Measurements from ENCODE around the gene RPTOR. TPM values are rescaled to one million over a fixed set of nuclear protein-coding genes. Genes with fewer than 3 reads are reported as not detected.

Gene RPTOR
- polyA plus RNA-seq, 1 donor (not counting 4 experiments of a cell fraction or from before 2014, with no cell fraction given), result 4.0 TPM

DNA sequence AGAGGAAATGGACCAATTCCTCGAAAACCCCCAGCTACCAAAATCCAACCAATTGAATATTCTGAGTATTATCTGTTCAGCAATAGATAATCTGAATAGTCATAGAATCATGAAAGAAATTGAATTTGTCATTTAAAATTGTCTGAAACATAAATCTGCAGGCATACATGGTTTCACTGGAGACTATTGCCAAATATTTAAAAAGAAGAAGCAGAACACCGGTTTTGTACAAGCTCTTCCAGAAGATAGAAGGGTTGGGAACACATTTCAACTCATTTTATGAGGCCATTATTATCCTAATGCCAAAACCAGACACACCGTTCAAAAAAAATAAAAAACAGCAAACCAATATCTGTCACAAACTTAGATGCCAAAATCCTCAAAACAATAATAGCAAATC, 195.5 kb downstream of the RPTOR start:
- Histone ChIP-seq H3K4me3 (ENCODE audit: control insufficient read depth in 2 of 3, extremely low read depth in 1 of 3, insufficient read depth in 2 of 3, low read depth in 1 of 3, low read length in 3 of 3) (no peak overlapping the region), H3K36me3 (ENCODE audit: control insufficient read depth in 2 of 2, extremely low read depth in 1 of 2, insufficient read depth in 2 of 2, low read length in 2 of 2) (peaks cover 0 to 4% of the 10 kb centered on the region in 2 experiments), H4K20me1 (ENCODE audit: control insufficient read depth, extremely low read depth, insufficient read depth, low read length) (no peaks in the 10 kb centered on the region), H3K27ac (ENCODE audit: control insufficient read depth, insufficient read depth, low read length) (no peak overlapping the region), H3K4me2 (ENCODE audit: control insufficient read depth, extremely low read depth, insufficient read depth, low read depth, low read length) (no peak overlapping the region), H3K4me1 (ENCODE audit: control insufficient read depth, extremely low read depth, insufficient read depth, low read length) (no peaks in the 10 kb centered on the region), H3K9ac (ENCODE audit: control insufficient read depth, extremely low read depth, insufficient read depth, low read length) (no peak overlapping the region), H3K79me2 (ENCODE audit: control insufficient read depth, insufficient read depth, low read length) (no peaks in the 10 kb centered on the region), H3K27me3 (ENCODE audit: control insufficient read depth, extremely low read depth, insufficient read depth, low read length) (no peaks in the 10 kb centered on the region), H2AFZ (ENCODE audit: control insufficient read depth, low read length) (no peak overlapping the region), H3K9me1 (ENCODE audit: control insufficient read depth, extremely low read depth, insufficient read depth, low read length) (no peaks in the 10 kb centered on the region), H3K9me3 (ENCODE audit: control insufficient read depth, low read depth, low read length) (no peaks in the 10 kb centered on the region)
- FAIRE-seq (no peak), DNase-seq (ENCODE audit: low read depth, low spot score) (no peak)
- TF ChIP-seq CTCF (optimal IDR thresholded peaks at IDR 0.05 in 1 of 3, IDR thresholded peaks at IDR 0.05 in 1 of 3, conservative IDR thresholded peaks at IDR 0.05 in 1 of 3; ENCODE audit: extremely low read depth in 1 of 3, insufficient read depth in 2 of 3, low read length in 3 of 3), result no peak
- TF ChIP-seq EZH2 (IDR thresholded peaks at IDR 0.05; ENCODE audit: low read length), result no peak
- dilution Hi-C loops (cut with MboI; ENCODE audit: extremely low pct_ligation_motif_present, low sequenced_read_pairs), result no loop called here

DNA sequence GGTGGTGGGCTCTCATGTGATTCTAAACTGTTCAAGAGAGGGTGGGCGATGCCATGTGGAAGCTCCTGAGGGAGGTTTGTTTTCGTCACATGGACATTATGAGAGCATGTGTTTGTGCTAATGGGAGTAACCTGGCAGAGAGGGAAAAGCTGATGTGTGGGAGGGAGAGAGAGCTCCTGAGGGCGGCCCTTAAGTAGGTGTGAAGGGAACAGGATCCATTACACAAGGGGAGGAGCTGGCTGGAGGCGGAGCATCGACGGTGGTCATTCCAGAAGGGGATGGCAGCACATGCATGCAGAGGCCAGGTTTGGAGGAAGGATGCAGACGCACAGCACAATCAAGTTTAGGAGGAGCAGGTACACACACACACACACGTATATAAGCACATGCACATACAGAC, 197.5 kb downstream of the RPTOR start:
- Histone ChIP-seq H3K27ac (ENCODE audit: control insufficient read depth, insufficient read depth, low read length) (no peak overlapping the region), H2AFZ (ENCODE audit: control insufficient read depth, low read length) (no peak overlapping the region), H3K4me2 (ENCODE audit: control insufficient read depth, extremely low read depth, insufficient read depth, low read depth, low read length) (no peak overlapping the region), H4K20me1 (ENCODE audit: control insufficient read depth, extremely low read depth, insufficient read depth, low read length) (no peaks in the 10 kb centered on the region), H3K9me3 (ENCODE audit: control insufficient read depth, low read depth, low read length) (no peaks in the 10 kb centered on the region), H3K4me3 (ENCODE audit: control insufficient read depth in 2 of 3, extremely low read depth in 1 of 3, insufficient read depth in 2 of 3, low read depth in 1 of 3, low read length in 3 of 3) (no peak overlapping the region), H3K27me3 (ENCODE audit: control insufficient read depth, extremely low read depth, insufficient read depth, low read length) (no peaks in the 10 kb centered on the region), H3K9me1 (ENCODE audit: control insufficient read depth, extremely low read depth, insufficient read depth, low read length) (no peaks in the 10 kb centered on the region), H3K4me1 (ENCODE audit: control insufficient read depth, extremely low read depth, insufficient read depth, low read length) (no peaks in the 10 kb centered on the region), H3K79me2 (ENCODE audit: control insufficient read depth, insufficient read depth, low read length) (no peaks in the 10 kb centered on the region), H3K9ac (ENCODE audit: control insufficient read depth, extremely low read depth, insufficient read depth, low read length) (no peak overlapping the region), H3K36me3 (ENCODE audit: control insufficient read depth in 2 of 2, extremely low read depth in 1 of 2, insufficient read depth in 2 of 2, low read length in 2 of 2) (peaks cover 0 to 4% of the 10 kb centered on the region in 2 experiments)
- DNase-seq (ENCODE audit: low read depth, low spot score), result no peak
- FAIRE-seq, result no peak
- dilution Hi-C loops (cut with MboI; ENCODE audit: extremely low pct_ligation_motif_present, low sequenced_read_pairs), result no loop called here
- TF ChIP-seq EZH2 (IDR thresholded peaks at IDR 0.05; ENCODE audit: low read length) (no peak), CTCF (optimal IDR thresholded peaks at IDR 0.05 in 1 of 3, IDR thresholded peaks at IDR 0.05 in 1 of 3, conservative IDR thresholded peaks at IDR 0.05 in 1 of 3; ENCODE audit: extremely low read depth in 1 of 3, insufficient read depth in 2 of 3, low read length in 3 of 3) (no peak)

Data from keratinocyte (primary cell).